HEK293T (cell line): Measurements from ENCODE around the gene STYXL1.
"Not testable (repeated sequence)": the region's sequence is repeated elsewhere in the genome, so short reads cannot be mapped to it uniquely, and the experiment has no call there.

Experiments used
- ELF4 ChIP-seq: fragments of 450-650 bp; IDR thresholded peaks from 2 replicates; pipeline ENCODE4 v1.6.1; 2017; ENCODE audit warnings: antibody characterized with exemption
- L3MBTL2 ChIP-seq: fragments of 450-650 bp; conservative IDR thresholded peaks from 2 replicates; pipeline ENCODE4 v1.6.1; 2016; ENCODE audit warnings: mild to moderate bottlenecking
- LEF1 ChIP-seq: fragments of 450-650 bp; IDR thresholded peaks from 2 replicates; pipeline ENCODE4 v1.6.1; 2017; ENCODE audit warnings: mild to moderate bottlenecking, borderline replicate concordance
- SP1 ChIP-seq: fragments of 450-650 bp; IDR thresholded peaks from 2 replicates; pipeline ENCODE4 v1.6.1; 2017
- SUZ12 ChIP-seq: fragments of 450-650 bp; IDR thresholded peaks from 2 replicates; pipeline ENCODE4 v1.6.1; 2016; ENCODE audit warnings: mild to moderate bottlenecking
- ZNF384 ChIP-seq: fragments of 450-650 bp; IDR thresholded peaks from 2 replicates; pipeline ENCODE4 v1.6.1; 2016

GRCh38 chr7:76094326-76094725 lies 46.5 kb upstream of the STYXL1 start:
- not testable (repeated sequence) for TF ChIP-seq SP1, LEF1, L3MBTL2, SUZ12, ZNF384, ELF4
